ENCODE results near the gene PKD2. TPM values are rescaled to one million over a fixed set of nuclear protein-coding genes. Genes with fewer than 3 reads are reported as not detected.

PKD2 gene
- total and polyA plus RNA-seq, 2 of the 4 experiments (the other 2 are of a cell fraction) = 43.8 to 51.3 TPM

DNA sequence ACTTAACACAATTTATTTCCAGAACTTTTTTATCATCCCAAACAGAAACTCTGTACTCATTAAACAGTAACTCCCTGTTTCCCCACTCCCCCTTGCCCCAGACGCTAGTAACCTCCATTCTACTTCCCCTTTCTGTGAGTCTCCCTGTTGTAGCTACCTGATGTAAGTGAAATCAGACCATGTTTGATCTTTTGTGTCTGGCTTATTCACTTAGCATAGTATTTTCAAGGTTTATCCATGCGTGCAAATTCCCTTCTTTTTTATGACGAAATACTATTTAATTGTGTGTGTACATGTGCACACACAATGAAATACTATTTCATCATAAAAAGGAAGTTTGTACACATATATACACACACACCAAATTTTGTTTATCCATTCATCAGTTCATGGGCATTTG is 5.2 kb downstream of the PKD2 start:
- peaks cover 23% of the 10 kb centered on the region for H3K9me1 ChIP-seq (ENCODE audit: insufficient read depth, low read length)
- H3K23ac ChIP-seq (ENCODE audit: low read depth, low read length) = no peak overlapping the region; the same call in 1 of the 2 replicates
- dilution Hi-C loops (cut with HindIII; ENCODE audit: low sequenced_read_pairs, unreplicated experiment) (no loop called here), in situ Hi-C loops (cut with MboI; ENCODE audit: low sequenced_read_pairs) (no loop called here), intact Hi-C loops (cut with micrococcal nuclease) (loop anchor here (5.0 kb wide), 1 partner anchor 1005 kb away; no protein-coding TSS in a partner anchor)
- no peak overlapping the region for H3K18ac ChIP-seq (ENCODE audit: low read depth, low read length)
- H3K9me3 ChIP-seq (ENCODE audit: control insufficient read depth, insufficient read depth, low read length) = no peaks in the 10 kb centered on the region
- POLR2A ChIA-PET (ENCODE audit: unreplicated experiment) = no interaction called here
- no peak overlapping the region for H3K27ac ChIP-seq (ENCODE audit: insufficient read depth, low read length)
- ATAC-seq (ENCODE audit: low read depth) (no peak), DNase-seq (no peak)
- H2AK9ac ChIP-seq (replicated peaks; ENCODE audit: low read depth, low read length, poor library complexity) = no peak overlapping the region
- no peak overlapping the region for H3K56ac ChIP-seq (ENCODE audit: extremely low read depth, insufficient read depth, low read length)
- H2BK120ac ChIP-seq (ENCODE audit: low read depth, low read length) = no peak overlapping the region
- H3K4me2 ChIP-seq (ENCODE audit: low read depth, low read length) = no peak overlapping the region
- H3K4me3 ChIP-seq (ENCODE audit: insufficient read depth, low read depth, low read length) = no peak overlapping the region
- H4K91ac ChIP-seq (ENCODE audit: insufficient read depth, low read depth, low read length) = no peak overlapping the region
- H3K36me3 ChIP-seq (ENCODE audit: control insufficient read depth, insufficient read depth, low read length) = no peaks in the 10 kb centered on the region
- TF ChIP-seq POLR2A (IDR thresholded peaks at IDR 0.05; ENCODE audit: low read depth, low read length) (no peak), CEBPB (IDR thresholded peaks at IDR 0.05; ENCODE audit: low read depth, low read length) (peak; percentile 65)
- H3K4me1 ChIP-seq (ENCODE audit: control insufficient read depth, insufficient read depth, low read length) = peaks cover 18% of the 10 kb centered on the region
- H2BK20ac ChIP-seq (ENCODE audit: low read depth, low read length) = no peak overlapping the region
- no peak overlapping the region for H2AK5ac ChIP-seq (ENCODE audit: low read depth, low read length)
- H3K79me1 ChIP-seq (ENCODE audit: low read depth in 1 of 2, low read length in 2 of 2) = peaks cover 34 to 56% of the 10 kb centered on the region in 2 experiments
- whole genome bisulfite sequencing, 2 experiments (ENCODE audit: extremely low coverage in 2 of 2, insufficient read length in 1 of 2) = no CpG with 5 or more reads among the region's 3 CpGs
- H4K5ac ChIP-seq (ENCODE audit: low read depth, low read length) = no peak overlapping the region
- H3K27me3 ChIP-seq (ENCODE audit: control insufficient read depth, insufficient read depth, low read length) = no peaks in the 10 kb centered on the region
- no peak overlapping the region for H2BK5ac ChIP-seq (ENCODE audit: low read depth, low read length, poor library complexity, severe bottlenecking)
- no TSS peak for BruUV-seq (replicated peaks)
- CTCF ChIA-PET = no interaction called here
- no peak overlapping the region for H3K9ac ChIP-seq (ENCODE audit: low read depth, low read length)
- H3K14ac ChIP-seq (replicated peaks; ENCODE audit: low read depth, low read length) = no peak overlapping the region
- H2AFZ ChIP-seq (replicated peaks; ENCODE audit: low read length, poor library complexity) = no peak overlapping the region
- no peak overlapping the region for H2BK15ac ChIP-seq (ENCODE audit: low read depth, low read length)
- H4K20me1 ChIP-seq (ENCODE audit: insufficient read depth, low read length) = peaks cover 32% of the 10 kb centered on the region
- 0 out of 2 replicates have a peak overlapping the region, but pooled peaks have one; percentile 37 for H3K4ac ChIP-seq (ENCODE audit: low read depth, low read length)
- H4K8ac ChIP-seq (ENCODE audit: low read depth in 2 of 2, low read length in 2 of 2) = peak overlapping the region in 1 of 2 experiments; percentile 43; a peak in 2 of 4 replicates

Data from IMR-90 (cell line).